K562 (cell line): ENCODE data around the gene ZKSCAN3. TPM values are rescaled to one million over a fixed set of nuclear protein-coding genes. Genes with fewer than 3 reads are reported as not detected.
A peak's percentile ranks its signal among the peaks of the same experiment; 100 is the strongest.

Experiments
- ARID1B ChIP-seq: fragments of 450-650 bp; IDR thresholded peaks from 2 replicates; pipeline ENCODE4 v1.6.1; 2016; ENCODE audit warnings: antibody characterized with exemption, mild to moderate bottlenecking, inconsistent platforms
- CHD2 ChIP-seq: IDR thresholded peaks from 2 replicates; pipeline ENCODE4 v1.6.1; 2011; ENCODE audit warnings: low read depth, low read length
- HNRNPUL1 ChIP-seq: fragments of 200-400 bp; formaldehyde crosslinking; IDR thresholded peaks from 2 replicates; pipeline ENCODE4 v1.6.1; 2017; ENCODE audit warnings: low read length
- JUND ChIP-seq, 2 experiments: IDR thresholded peaks; 2 replicates in 1 of 2; 3 replicates in 1 of 2; pipeline ENCODE4 v1.6.1; 2011; ENCODE audit warnings: borderline replicate concordance in 2 of 2, low read depth in 2 of 2, low read length in 2 of 2, improper control_type of control experiment in 1 of 2, missing biosample characterization in 1 of 2, missing genetic modification characterization in 1 of 2, missing genetic modification reagents in 1 of 2
- KLF6 ChIP-seq: fragments of 250-450 bp; sonication (Bioruptor Pico); IDR thresholded peaks from 2 replicates; pipeline ENCODE4 v1.4.0; 2020; ENCODE audit warnings: mild to moderate bottlenecking, moderate library complexity, borderline replicate concordance
- LCOR ChIP-seq: sonication (generic); formaldehyde crosslinking; IDR thresholded peaks from 2 replicates; pipeline ENCODE4 v1.8.0; 2022; ENCODE audit warnings: mild to moderate bottlenecking, missing genetic modification reagents
- MEF2D ChIP-seq: conservative IDR thresholded peaks from 2 replicates; pipeline ENCODE4 v1.6.1; 2016; ENCODE audit warnings: low read depth, missing genetic modification characterization, missing compliant biosample characterization
- POLR3G ChIP-seq: IDR thresholded peaks from 2 replicates; pipeline ENCODE4 v1.6.1; 2011; ENCODE audit not compliant: insufficient read length, insufficient replicate concordance; ENCODE audit errors: extremely low read depth
- RFX5 ChIP-seq: IDR thresholded peaks from 2 replicates; pipeline ENCODE4 v1.6.1; 2011; ENCODE audit warnings: low read depth, mild to moderate bottlenecking, improper control_type of control experiment, low read length
- SMAD3 ChIP-seq: fragments of 450-650 bp; formaldehyde crosslinking; conservative IDR thresholded peaks from 2 replicates; pipeline ENCODE4 v1.4.0; 2020; ENCODE audit warnings: mild to moderate bottlenecking
- U2AF2 ChIP-seq: fragments of 200-400 bp; formaldehyde crosslinking; optimal IDR thresholded peaks from 2 replicates; pipeline ENCODE3; 2017; ENCODE audit warnings: low read depth, mild to moderate bottlenecking, low read length
- YY1 ChIP-seq, 3 experiments: IDR thresholded peaks; 2 replicates each; pipeline ENCODE4 v1.6.1; 2011; ENCODE audit warnings: low read length in 2 of 3, mild to moderate bottlenecking in 2 of 3, moderate library complexity in 2 of 3, borderline replicate concordance in 1 of 3, control low read depth in 1 of 3, low read depth in 1 of 3; ENCODE audit not compliant: insufficient read depth in 3 of 3, insufficient replicate concordance in 2 of 3, control insufficient read depth in 1 of 3, insufficient read length in 1 of 3; ENCODE audit errors: extremely low read depth in 1 of 3
- ZFP36 ChIP-seq: fragments of 150-350 bp; IDR thresholded peaks from 2 replicates; pipeline ENCODE4 v1.6.1; 2018; ENCODE audit warnings: low read length, low read depth; ENCODE audit not compliant: partially characterized antibody
- ZKSCAN8 ChIP-seq: fragments of 200-800 bp; sonication (Bioruptor generic); IDR thresholded peaks from 2 replicates; pipeline ENCODE4 v1.6.1; 2016; ENCODE audit warnings: missing genetic modification characterization, missing compliant biosample characterization
- ZNF347 ChIP-seq: fragments of 450-650 bp; formaldehyde crosslinking; IDR thresholded peaks from 2 replicates; pipeline ENCODE4 v1.4.0; 2020; ENCODE audit warnings: low read depth, mild to moderate bottlenecking, moderate library complexity
- ZNF717 ChIP-seq: fragments of 250-450 bp; sonication (Bioruptor Pico); IDR thresholded peaks from 2 replicates; pipeline ENCODE4 v1.5.0; 2021
- polyA plus RNA-seq, 8 experiments: library from polyadenylated mRNA; depleted of rRNA in 4 of 8; stranded (reverse) in 5 of 8; unstranded in 3 of 8; fragments of >200 nt; fragmentation: Nextera tagmentation in 2 of 8; fragmentation: Illumina TruSeq in 1 of 8; extraction: Ambion mirVana in 2 of 8; extraction: Trizol in 1 of 8; gene quantifications; 2 replicates each; pipeline versions ENCODE4 v1.2.1 to v1.2.3, GENCODE V29; 2011 to 2014; ENCODE audit warnings: inconsistent platforms in 1 of 8, missing spikeins in 1 of 8
- total RNA-seq, 7 experiments: library from RNA; depleted of rRNA in 6 of 7; stranded (reverse); fragments of >200 nt in 6 of 7; fragmentation: Illumina TruSeq in 2 of 7; extraction: Trizol in 2 of 7; gene quantifications; 2 replicates each; pipeline versions ENCODE4 v1.2.1 to v1.2.3, GENCODE V29; 2011 to 2021; ENCODE audit warnings: low replicate concordance in 1 of 7
- TF ChIP-seq, protein P1 (sequence below): fragments of 450-650 bp; formaldehyde crosslinking; IDR thresholded peaks from 2 replicates; pipeline ENCODE4 v1.4.0; 2022; ENCODE audit warnings: mild to moderate bottlenecking, moderate library complexity
- TF ChIP-seq, protein P2 (sequence below), 2 experiments: fragments of 450-650 bp in 1 of 2; sonication (generic) in 1 of 2; formaldehyde crosslinking; conservative IDR thresholded peaks; 2 replicates each; pipeline versions ENCODE4 v1.4.0 to v1.8.1; 2020 to 2022; ENCODE audit warnings: mild to moderate bottlenecking in 1 of 2, missing genetic modification reagents in 1 of 2
- TF ChIP-seq, protein P3 (sequence below), 2 experiments: fragments of 150-350 bp in 1 of 2; IDR thresholded peaks; 2 replicates each; pipeline ENCODE4 v1.6.1; 2012 to 2016; ENCODE audit warnings: low read depth in 2 of 2, low read length in 2 of 2, mild to moderate bottlenecking in 1 of 2, moderate library complexity in 1 of 2
- TF ChIP-seq, protein P4 (sequence below): fragments of 450-650 bp; formaldehyde crosslinking; IDR thresholded peaks from 2 replicates; pipeline ENCODE4 v1.4.0; 2022; ENCODE audit warnings: missing genetic modification characterization

ZKSCAN3 gene
- total and polyA plus RNA-seq, 9 of the 15 experiments (the other 6 are each of a cell fraction or from before 2014, with no cell fraction given) = 3.0 to 12.4 (median 10.2) TPM

DNA sequence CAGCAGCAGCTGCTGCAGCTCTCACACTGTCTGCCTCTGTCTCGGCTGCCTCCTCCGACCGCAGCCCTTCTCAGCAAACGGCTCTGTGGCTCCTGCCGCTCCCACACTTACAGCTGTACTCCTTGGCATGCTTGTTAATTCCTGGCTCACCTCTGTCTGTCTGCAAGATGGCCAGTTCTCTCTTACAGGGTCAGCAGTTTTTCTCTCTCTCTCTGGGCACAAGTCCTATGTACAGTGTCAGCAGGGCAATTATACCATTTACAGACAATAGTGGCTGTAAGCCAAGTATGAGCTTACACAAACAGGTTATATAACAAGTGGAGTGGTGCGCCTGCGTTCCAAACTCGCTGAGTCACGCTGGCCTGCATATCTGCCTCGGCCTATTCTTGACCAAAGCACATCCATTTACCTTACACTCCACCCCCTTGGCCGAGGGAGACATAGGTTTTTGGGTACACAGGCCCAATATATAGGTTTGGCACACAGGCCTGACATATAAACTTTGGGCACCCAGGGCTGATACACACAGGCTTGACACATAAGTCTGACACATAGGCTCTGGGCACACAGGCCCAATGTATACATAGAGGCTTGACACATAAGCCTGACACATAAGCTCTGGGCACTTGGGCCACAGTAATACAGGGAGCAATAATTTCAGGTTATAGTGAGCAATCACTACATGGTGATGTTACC lies 4.4 kb downstream of the ZKSCAN3 start (continued):
- peak; percentile 99 for TF ChIP-seq SMAD3 (CRISPR knock-in tag)
- TF ChIP-seq RFX5 = peak; percentile 83
- TF ChIP-seq POLR3G = no peak
- peak; percentile 99 for TF ChIP-seq MEF2D (tag)
- TF ChIP-seq ZNF347 = peak; percentile 91
- TF ChIP-seq CHD2 = no peak
- TF ChIP-seq, protein P1, sequence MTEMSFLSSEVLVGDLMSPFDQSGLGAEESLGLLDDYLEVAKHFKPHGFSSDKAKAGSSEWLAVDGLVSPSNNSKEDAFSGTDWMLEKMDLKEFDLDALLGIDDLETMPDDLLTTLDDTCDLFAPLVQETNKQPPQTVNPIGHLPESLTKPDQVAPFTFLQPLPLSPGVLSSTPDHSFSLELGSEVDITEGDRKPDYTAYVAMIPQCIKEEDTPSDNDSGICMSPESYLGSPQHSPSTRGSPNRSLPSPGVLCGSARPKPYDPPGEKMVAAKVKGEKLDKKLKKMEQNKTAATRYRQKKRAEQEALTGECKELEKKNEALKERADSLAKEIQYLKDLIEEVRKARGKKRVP = peak; percentile 96
- TF ChIP-seq HNRNPUL1 = no peak
- peak; percentile 73 for TF ChIP-seq JUND (IDR thresholded peaks at IDR 0.05; ENCODE audit: borderline replicate concordance, low read depth, low read length)
- TF ChIP-seq JUND (tag; IDR thresholded peaks at IDR 0.05; ENCODE audit: borderline replicate concordance, low read depth, low read length) = peak; percentile 94; the same call in 2 of the 3 replicates
- TF ChIP-seq, protein P2, sequence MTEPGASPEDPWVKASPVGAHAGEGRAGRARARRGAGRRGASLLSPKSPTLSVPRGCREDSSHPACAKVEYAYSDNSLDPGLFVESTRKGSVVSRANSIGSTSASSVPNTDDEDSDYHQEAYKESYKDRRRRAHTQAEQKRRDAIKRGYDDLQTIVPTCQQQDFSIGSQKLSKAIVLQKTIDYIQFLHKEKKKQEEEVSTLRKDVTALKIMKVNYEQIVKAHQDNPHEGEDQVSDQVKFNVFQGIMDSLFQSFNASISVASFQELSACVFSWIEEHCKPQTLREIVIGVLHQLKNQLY (CRISPR knock-in tag; conservative IDR thresholded peaks at IDR 0.05) = peak in 1 of 2 experiments; percentile 27; a peak in 1 of 4 replicates
- TF ChIP-seq ARID1B = peak; percentile 74
- TF ChIP-seq, protein P3, sequence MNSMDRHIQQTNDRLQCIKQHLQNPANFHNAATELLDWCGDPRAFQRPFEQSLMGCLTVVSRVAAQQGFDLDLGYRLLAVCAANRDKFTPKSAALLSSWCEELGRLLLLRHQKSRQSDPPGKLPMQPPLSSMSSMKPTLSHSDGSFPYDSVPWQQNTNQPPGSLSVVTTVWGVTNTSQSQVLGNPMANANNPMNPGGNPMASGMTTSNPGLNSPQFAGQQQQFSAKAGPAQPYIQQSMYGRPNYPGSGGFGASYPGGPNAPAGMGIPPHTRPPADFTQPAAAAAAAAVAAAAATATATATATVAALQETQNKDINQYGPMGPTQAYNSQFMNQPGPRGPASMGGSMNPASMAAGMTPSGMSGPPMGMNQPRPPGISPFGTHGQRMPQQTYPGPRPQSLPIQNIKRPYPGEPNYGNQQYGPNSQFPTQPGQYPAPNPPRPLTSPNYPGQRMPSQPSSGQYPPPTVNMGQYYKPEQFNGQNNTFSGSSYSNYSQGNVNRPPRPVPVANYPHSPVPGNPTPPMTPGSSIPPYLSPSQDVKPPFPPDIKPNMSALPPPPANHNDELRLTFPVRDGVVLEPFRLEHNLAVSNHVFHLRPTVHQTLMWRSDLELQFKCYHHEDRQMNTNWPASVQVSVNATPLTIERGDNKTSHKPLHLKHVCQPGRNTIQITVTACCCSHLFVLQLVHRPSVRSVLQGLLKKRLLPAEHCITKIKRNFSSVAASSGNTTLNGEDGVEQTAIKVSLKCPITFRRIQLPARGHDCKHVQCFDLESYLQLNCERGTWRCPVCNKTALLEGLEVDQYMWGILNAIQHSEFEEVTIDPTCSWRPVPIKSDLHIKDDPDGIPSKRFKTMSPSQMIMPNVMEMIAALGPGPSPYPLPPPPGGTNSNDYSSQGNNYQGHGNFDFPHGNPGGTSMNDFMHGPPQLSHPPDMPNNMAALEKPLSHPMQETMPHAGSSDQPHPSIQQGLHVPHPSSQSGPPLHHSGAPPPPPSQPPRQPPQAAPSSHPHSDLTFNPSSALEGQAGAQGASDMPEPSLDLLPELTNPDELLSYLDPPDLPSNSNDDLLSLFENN (IDR thresholded peaks at IDR 0.05; ENCODE audit: low read depth in 2 of 2, low read length in 2 of 2) = no peak
- peak; percentile 97 for TF ChIP-seq ZKSCAN8 (CRISPR knock-in tag)
- TF ChIP-seq LCOR (CRISPR knock-in tag) = no peak; the same call in 1 of the 2 replicates
- no peak for TF ChIP-seq ZFP36
- peak; percentile 65; the same call in 1 of the 2 replicates for TF ChIP-seq ZNF717
- peak in 1 of 3 experiments; percentile 53 for TF ChIP-seq YY1 (IDR thresholded peaks at IDR 0.05; ENCODE audit: borderline replicate concordance in 1 of 3, control insufficient read depth in 1 of 3, extremely low read depth in 1 of 3, insufficient read depth in 3 of 3, insufficient read length in 1 of 3, insufficient replicate concordance in 2 of 3, low read depth in 1 of 3, low read length in 2 of 3)
- TF ChIP-seq, protein P4, sequence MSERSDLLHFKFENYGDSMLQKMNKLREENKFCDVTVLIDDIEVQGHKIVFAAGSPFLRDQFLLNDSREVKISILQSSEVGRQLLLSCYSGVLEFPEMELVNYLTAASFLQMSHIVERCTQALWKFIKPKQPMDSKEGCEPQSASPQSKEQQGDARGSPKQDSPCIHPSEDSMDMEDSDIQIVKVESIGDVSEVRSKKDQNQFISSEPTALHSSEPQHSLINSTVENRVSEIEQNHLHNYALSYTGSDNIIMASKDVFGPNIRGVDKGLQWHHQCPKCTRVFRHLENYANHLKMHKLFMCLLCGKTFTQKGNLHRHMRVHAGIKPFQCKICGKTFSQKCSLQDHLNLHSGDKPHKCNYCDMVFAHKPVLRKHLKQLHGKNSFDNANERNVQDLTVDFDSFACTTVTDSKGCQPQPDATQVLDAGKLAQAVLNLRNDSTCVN (CRISPR knock-in tag) = peak; percentile 99
- peak; percentile 99 for TF ChIP-seq KLF6 (CRISPR knock-in tag)
- TF ChIP-seq U2AF2 = no peak
